CD4-positive, alpha-beta memory T cell (primary cell): ENCODE measurements around the gene HMG20A. TPM values are rescaled to one million over a fixed set of nuclear protein-coding genes. Genes with fewer than 3 reads are reported as not detected.
A peak's percentile ranks its signal among the peaks of the same experiment; 100 is the strongest.

Experiments used
- CTCF ChIA-PET: fragments of 350-600 bp; sonication (Branson Sonifier 250); formaldehyde crosslinking; loops from one replicate; lab custom pipeline; 2021; ENCODE audit warnings: inconsistent platforms; ENCODE audit not compliant: partially characterized antibody; lab: Charles Lee
- POLR2A ChIA-PET: fragments of 350-600 bp; sonication (Branson Sonifier 250); formaldehyde crosslinking; loops from one replicate; lab custom pipeline; 2021; ENCODE audit not compliant: partially characterized antibody; lab: Charles Lee
- DNase-seq, 5 donors: peaks; one replicate each; pipeline versions ENCODE4 v3.0.0 to v3.0.0-alpha.2; 2020 to 2022; ENCODE audit warnings: mixed read lengths in 1 of 5
- H3K27ac ChIP-seq: one replicate; pipeline ENCODE4 v1.7.0; 2013; ENCODE audit warnings: low read depth, low read length
- H3K27me3 ChIP-seq: 2 replicates; pipeline ENCODE4 v1.7.0; 2013; ENCODE audit warnings: mild to moderate bottlenecking, low read length, moderate library complexity; ENCODE audit not compliant: insufficient read depth
- H3K36me3 ChIP-seq: 2 replicates; pipeline ENCODE4 v1.7.0; 2013; ENCODE audit warnings: mild to moderate bottlenecking, low read length, moderate library complexity; ENCODE audit not compliant: insufficient read depth
- H3K4me1 ChIP-seq: 2 replicates; pipeline ENCODE4 v1.7.0; 2013; ENCODE audit warnings: mild to moderate bottlenecking, low read length, moderate library complexity; ENCODE audit not compliant: insufficient read depth
- H3K4me3 ChIP-seq, 2 donors: one replicate each; pipeline ENCODE4 v1.7.0; 2013; ENCODE audit warnings: low read length in 2 of 2, mild to moderate bottlenecking in 1 of 2
- H3K9me3 ChIP-seq, 2 donors: one replicate each; pipeline ENCODE4 v1.7.0; 2013; ENCODE audit warnings: low read length in 2 of 2, control low read depth in 1 of 2; ENCODE audit not compliant: control insufficient read depth in 1 of 2
- H3K27ac Mint-ChIP-seq, 7 donors: one replicate each; pipeline ENCODE4 v1.8.0; 2020 to 2021; ENCODE audit warnings: mixed read lengths in 7 of 7, mild to moderate bottlenecking in 6 of 7, inconsistent platforms in 3 of 7, moderate library complexity in 3 of 7
- H3K27me3 Mint-ChIP-seq, 2 donors: one replicate each; pipeline ENCODE4 v1.8.0; 2020 to 2021; ENCODE audit warnings: mixed read lengths in 2 of 2
- H3K36me3 Mint-ChIP-seq, 2 donors: one replicate each; pipeline ENCODE4 v1.8.0; 2020 to 2021; ENCODE audit warnings: mixed read lengths in 2 of 2, inconsistent platforms in 1 of 2, mild to moderate bottlenecking in 1 of 2
- H3K4me1 Mint-ChIP-seq, 4 donors: one replicate each; pipeline ENCODE4 v1.8.0; 2020 to 2021; ENCODE audit warnings: mixed read lengths in 4 of 4, mild to moderate bottlenecking in 1 of 4
- H3K4me3 Mint-ChIP-seq, 8 donors: one replicate each; pipeline ENCODE4 v1.8.0; 2020 to 2021; ENCODE audit warnings: mixed read lengths in 8 of 8, mild to moderate bottlenecking in 7 of 8, moderate library complexity in 6 of 8, inconsistent platforms in 3 of 8
- H3K9me3 Mint-ChIP-seq, 8 donors: one replicate each; pipeline ENCODE4 v1.8.0; 2020 to 2021; ENCODE audit warnings: mixed read lengths in 8 of 8, mild to moderate bottlenecking in 5 of 8, inconsistent platforms in 3 of 8, moderate library complexity in 1 of 8
- intact Hi-C: fragments of 100-400 bp; cut with micrococcal nuclease; formaldehyde crosslinking; loops from one replicate; pipeline ENCODE4 v1.15.1; 2023
- polyA plus RNA-seq, 2 donors: library from polyadenylated mRNA; unstranded; fragments of 300-500 nt; fragmentation: Illumina TruSeq; gene quantifications; one replicate each; pipeline ENCODE4 v1.2.3, GENCODE V29; 2021
- total RNA-seq, 2 experiments: library from RNA; stranded (reverse); gene quantifications; one replicate each; pipeline ENCODE4 v1.2.3, GENCODE V29; 2021

Gene HMG20A
- total and polyA plus RNA-seq, 4 experiments from 2014 or later = 29.7 to 49.6 (median 42.1) TPM

- intact Hi-C loops = no loop called here
- no peak overlapping the region for H3K27ac ChIP-seq
- no peak overlapping the region for H3K27ac Mint-ChIP-seq
- no peaks in the 10 kb centered on the region for H3K36me3 ChIP-seq
- no peaks in the 10 kb centered on the region for H3K4me1 Mint-ChIP-seq
- H3K4me3 ChIP-seq = no peak overlapping the region
- no peaks in the 10 kb centered on the region for H3K36me3 Mint-ChIP-seq
- H3K27me3 ChIP-seq = no peaks in the 10 kb centered on the region
- CTCF ChIA-PET = interaction anchor here (1.9 kb wide), 1 partner anchor 12 kb away, joined by 17 read pairs; no protein-coding TSS in a partner anchor
- DNase-seq = no peak
- POLR2A ChIA-PET = no interaction called here
- no peaks in the 10 kb centered on the region for H3K4me1 ChIP-seq
- H3K4me3 Mint-ChIP-seq = no peak overlapping the region
- H3K27me3 Mint-ChIP-seq = peaks cover 4 to 5% of the 10 kb centered on the region in 2 donors
- H3K9me3 Mint-ChIP-seq = no peaks in the 10 kb centered on the region
- no peaks in the 10 kb centered on the region for H3K9me3 ChIP-seq
Observed at GRCh38 chr15:77531191-77532000, 110.7 kb downstream of the HMG20A start.

DNA sequence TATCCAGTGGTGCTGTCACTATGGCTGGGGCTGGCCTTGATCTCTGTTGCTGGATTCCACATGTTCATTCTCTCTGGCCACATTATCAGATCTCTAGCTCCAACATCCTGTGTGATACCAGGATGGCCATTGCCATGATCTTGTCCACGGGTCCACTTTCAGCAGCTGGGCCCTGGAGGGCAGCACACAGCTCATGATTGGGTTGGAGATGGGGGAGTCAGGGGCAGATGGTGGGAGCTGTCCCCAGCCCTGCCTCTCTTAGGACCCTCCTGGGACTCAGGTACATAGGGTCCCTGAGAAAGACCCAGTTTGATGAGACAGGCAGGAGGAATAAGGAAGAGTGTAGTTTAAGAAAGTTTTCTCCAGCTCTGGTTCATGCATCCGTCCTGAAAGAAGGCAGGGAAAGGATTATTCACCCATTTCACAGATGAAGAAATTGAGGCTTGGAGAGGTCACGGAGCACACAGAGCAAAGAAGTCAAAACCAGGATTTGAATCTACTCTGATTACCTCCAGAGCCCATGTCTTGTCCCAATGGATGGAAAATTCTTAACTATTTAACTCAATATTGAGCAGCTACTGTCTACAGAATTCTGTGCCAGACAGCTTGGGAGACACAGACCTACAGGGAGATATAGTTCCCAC, 111.5 kb downstream of the HMG20A start:
- H3K4me1 Mint-ChIP-seq = no peaks in the 10 kb centered on the region
- ChIA-PET POLR2A (no interaction called here), CTCF (interaction anchor here (1.9 kb wide), 1 partner anchor 11 kb away, joined by 17 read pairs; no protein-coding TSS in a partner anchor)
- H3K27me3 ChIP-seq = no peaks in the 10 kb centered on the region
- no peaks in the 10 kb centered on the region for H3K9me3 Mint-ChIP-seq
- H3K36me3 Mint-ChIP-seq = no peaks in the 10 kb centered on the region
- intact Hi-C loops = no loop called here
- no peaks in the 10 kb centered on the region for H3K4me1 ChIP-seq
- H3K27me3 Mint-ChIP-seq = peaks cover 5 to 8% of the 10 kb centered on the region in 2 donors
- H3K4me3 ChIP-seq = no peak overlapping the region
- no peak overlapping the region for H3K27ac Mint-ChIP-seq
- no peak for DNase-seq
- H3K9me3 ChIP-seq = no peaks in the 10 kb centered on the region
- no peaks in the 10 kb centered on the region for H3K36me3 ChIP-seq
- H3K4me3 Mint-ChIP-seq = peak overlapping the region in 1 of 8 donors; percentile 27
- no peak overlapping the region for H3K27ac ChIP-seq

- H3K9me3 Mint-ChIP-seq = no peaks in the 10 kb centered on the region
- H3K36me3 Mint-ChIP-seq = no peaks in the 10 kb centered on the region
- ChIA-PET POLR2A (no interaction called here), CTCF (interaction anchor here (1.9 kb wide), 1 partner anchor 11 kb away, joined by 17 read pairs; no protein-coding TSS in a partner anchor)
- no peak overlapping the region for H3K27ac ChIP-seq
- no peak overlapping the region for H3K4me3 Mint-ChIP-seq
- H3K27me3 ChIP-seq = no peaks in the 10 kb centered on the region
- no peaks in the 10 kb centered on the region for H3K4me1 Mint-ChIP-seq
- no peak for DNase-seq
- H3K4me3 ChIP-seq = no peak overlapping the region
- H3K36me3 ChIP-seq = no peaks in the 10 kb centered on the region
- H3K27me3 Mint-ChIP-seq = peaks cover 8 to 10% of the 10 kb centered on the region in 2 donors
- intact Hi-C loops = no loop called here
- H3K4me1 ChIP-seq = no peaks in the 10 kb centered on the region
- no peaks in the 10 kb centered on the region for H3K9me3 ChIP-seq
- no peak overlapping the region for H3K27ac Mint-ChIP-seq
Observed at GRCh38 chr15:77532846-77533245, 112.2 kb downstream of the HMG20A start.

GRCh38 chr15:77533578-77534430, 113.1 kb downstream of the HMG20A start:
- H3K4me3 ChIP-seq = no peak overlapping the region
- no peak overlapping the region for H3K4me3 Mint-ChIP-seq
- intact Hi-C loops = no loop called here
- H3K4me1 Mint-ChIP-seq = no peaks in the 10 kb centered on the region
- no peak for DNase-seq
- no peak overlapping the region for H3K27ac ChIP-seq
- no peaks in the 10 kb centered on the region for H3K9me3 ChIP-seq
- ChIA-PET CTCF (interaction anchor here (0.6 kb wide), 1 partner anchor 10 kb away, joined by 3 read pairs; no protein-coding TSS in a partner anchor), POLR2A (no interaction called here)
- H3K9me3 Mint-ChIP-seq = no peaks in the 10 kb centered on the region
- no peaks in the 10 kb centered on the region for H3K36me3 Mint-ChIP-seq
- no peaks in the 10 kb centered on the region for H3K27me3 ChIP-seq
- H3K36me3 ChIP-seq = no peaks in the 10 kb centered on the region
- peaks cover 8 to 10% of the 10 kb centered on the region in 2 donors for H3K27me3 Mint-ChIP-seq
- no peak overlapping the region for H3K27ac Mint-ChIP-seq
- H3K4me1 ChIP-seq = no peaks in the 10 kb centered on the region

Other genes with a start within 250 kb of the HMG20A start
- 10 to 100 TPM in 1 of 2 experiments, 1 to 10 TPM in 1; 7.8 to 10.1 TPM for gene PEAK1, start 784 bp upstream of the HMG20A start, total RNA-seq
- gene PEAK1, start 784 bp upstream of the HMG20A start, polyA plus RNA-seq = 1 to 10 TPM in 1 of 2 donors, not detected in 1; 2.2 TPM
- gene LINGO1, start 212.0 kb downstream of the HMG20A start, total RNA-seq = not detected
- not detected for gene LINGO1, start 212.0 kb downstream of the HMG20A start, polyA plus RNA-seq